ENCODE data around the gene TBCB. TPM values are rescaled to one million over a fixed set of nuclear protein-coding genes. Genes with fewer than 3 reads are reported as not detected.

The TBCB gene
- total and polyA plus RNA-seq, 7 experiments from 2014 or later: 72.8 to 174 (median 125) TPM

DNA sequence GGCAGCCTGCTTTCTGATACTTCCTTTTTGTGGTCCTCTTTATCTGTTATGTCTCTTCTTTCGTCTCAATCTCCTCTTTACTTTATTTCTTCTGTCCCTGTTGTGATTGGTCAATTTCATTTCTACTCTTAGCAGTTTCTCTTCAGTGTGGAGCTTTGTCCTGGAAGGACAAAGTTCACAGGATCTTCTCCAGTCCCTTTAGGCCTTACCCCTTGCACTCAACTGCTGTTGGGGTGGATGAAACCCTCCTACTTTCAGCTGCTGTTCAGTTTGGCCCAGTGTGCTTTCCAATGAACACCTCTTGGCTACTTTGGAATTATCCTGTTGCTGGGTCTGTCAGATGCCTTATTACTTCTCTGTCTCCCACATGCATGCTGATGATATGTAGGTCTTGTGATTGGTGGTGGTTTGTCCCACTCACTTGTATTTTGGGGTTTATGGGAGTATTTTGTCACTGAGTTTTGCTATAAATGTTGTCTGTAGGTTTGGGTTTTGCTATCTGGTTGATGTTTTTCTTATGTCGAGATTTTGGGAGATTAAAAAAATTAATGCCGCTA lies 35.8 kb upstream of the TBCB start:
- no peak for ATAC-seq
- Histone ChIP-seq H3K27ac (ENCODE audit: low read depth, low read length) (no peak overlapping the region), H3K27me3 (ENCODE audit: control insufficient read depth in 2 of 2, insufficient read depth in 2 of 2, low read length in 2 of 2) (no peaks in the 10 kb centered on the region), H3K36me3 (ENCODE audit: control insufficient read depth in 2 of 3, insufficient read depth in 3 of 3, low read length in 3 of 3) (no peaks in the 10 kb centered on the region), H3K9me3 (ENCODE audit: control insufficient read depth in 2 of 3, low read length in 3 of 3) (no peaks in the 10 kb centered on the region), H3K4me3 (ENCODE audit: low read length) (no peak overlapping the region), H3K4me1 (ENCODE audit: control insufficient read depth in 2 of 2, insufficient read depth in 2 of 2, low read length in 2 of 2) (no peaks in the 10 kb centered on the region)
- H3K36me3 Mint-ChIP-seq: peaks cover 0 to 29% (median 3%) of the 10 kb centered on the region in 5 donors
- H3K27me3 Mint-ChIP-seq: no peaks in the 10 kb centered on the region
- peak overlapping the region in 2 of 9 donors; percentile 34 to 47 for H3K27ac Mint-ChIP-seq
- DNase-seq: no peak
- no peaks in the 10 kb centered on the region for H3K9me3 Mint-ChIP-seq
- POLR2A ChIA-PET: interaction anchor here (1.0 kb wide), 1 partner anchor 16 kb away, joined by 3 read pairs; no protein-coding TSS in a partner anchor
- intact Hi-C loops (cut with micrococcal nuclease): no loop called here
- H3K4me3 Mint-ChIP-seq: no peak overlapping the region
- CTCF ChIA-PET: no interaction called here
- peaks cover 0 to 2% (median 0%) of the 10 kb centered on the region in 7 donors for H3K4me1 Mint-ChIP-seq

DNA sequence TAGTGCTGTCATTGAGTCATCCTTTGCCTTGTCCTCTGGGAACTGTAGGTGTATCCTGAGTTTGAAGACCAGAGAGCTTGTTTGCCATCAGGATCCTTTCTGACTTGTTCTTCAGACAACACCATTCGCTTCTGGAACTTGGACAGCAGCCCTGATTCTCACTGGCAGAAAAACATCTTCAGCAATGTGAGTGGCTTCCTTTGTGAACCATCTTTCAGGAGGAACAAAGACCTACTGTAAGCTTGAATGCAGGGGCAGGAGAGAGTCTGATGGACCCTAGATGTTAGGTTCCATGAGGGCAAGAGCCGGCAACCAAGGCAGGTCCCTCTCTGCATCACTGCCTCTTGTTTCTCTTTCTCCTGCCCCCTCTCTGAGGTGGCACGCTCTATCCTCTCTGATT lies 33.9 kb upstream of the TBCB start:
- no peaks in the 10 kb centered on the region for H3K27me3 ChIP-seq (ENCODE audit: control insufficient read depth in 2 of 2, insufficient read depth in 2 of 2, low read length in 2 of 2)
- H3K4me1 ChIP-seq (ENCODE audit: control insufficient read depth in 2 of 2, insufficient read depth in 2 of 2, low read length in 2 of 2): no peaks in the 10 kb centered on the region
- no peak overlapping the region for H3K27ac ChIP-seq (ENCODE audit: low read depth, low read length)
- no peaks in the 10 kb centered on the region for H3K9me3 Mint-ChIP-seq
- ChIA-PET CTCF (no interaction called here), POLR2A (no interaction called here)
- peaks cover 0 to 27% (median 3%) of the 10 kb centered on the region in 5 donors for H3K36me3 Mint-ChIP-seq
- no peaks in the 10 kb centered on the region for H3K36me3 ChIP-seq (ENCODE audit: control insufficient read depth in 2 of 3, insufficient read depth in 3 of 3, low read length in 3 of 3)
- DNase-seq (no peak), ATAC-seq (no peak)
- H3K4me1 Mint-ChIP-seq: peaks cover 0 to 2% (median 0%) of the 10 kb centered on the region in 7 donors
- no peak overlapping the region for H3K4me3 ChIP-seq (ENCODE audit: low read length)
- H3K27ac Mint-ChIP-seq: no peak overlapping the region
- H3K9me3 ChIP-seq (ENCODE audit: control insufficient read depth in 2 of 3, low read length in 3 of 3): no peaks in the 10 kb centered on the region
- H3K4me3 Mint-ChIP-seq: no peak overlapping the region
- H3K27me3 Mint-ChIP-seq: no peaks in the 10 kb centered on the region
- intact Hi-C loops (cut with micrococcal nuclease): no loop called here

DNA sequence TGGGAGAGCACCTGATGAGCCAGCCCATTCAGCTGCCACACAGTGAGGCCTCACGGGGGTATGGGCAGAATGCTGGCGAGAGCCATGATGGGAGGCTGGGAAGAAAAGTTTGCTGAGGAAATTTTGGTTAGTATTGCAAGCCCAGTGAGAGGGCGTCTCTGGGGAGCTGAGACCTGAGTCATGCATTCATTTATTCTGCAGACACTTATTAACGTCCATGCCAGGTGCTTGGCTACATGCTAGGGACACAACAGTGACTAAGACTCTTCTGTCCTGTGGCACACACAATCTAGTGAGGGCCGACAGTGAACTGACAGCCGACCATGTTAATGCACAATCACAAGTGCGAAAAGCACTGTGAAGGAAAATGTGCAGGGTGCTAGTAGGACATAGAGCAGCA lies 33.4 kb upstream of the TBCB start:
- POLR2A ChIA-PET: no interaction called here
- no peak overlapping the region for H3K4me3 ChIP-seq (ENCODE audit: low read length)
- peaks cover 0 to 2% (median 0%) of the 10 kb centered on the region in 7 donors for H3K4me1 Mint-ChIP-seq
- H3K36me3 ChIP-seq (ENCODE audit: control insufficient read depth in 2 of 3, insufficient read depth in 3 of 3, low read length in 3 of 3): no peaks in the 10 kb centered on the region
- no peaks in the 10 kb centered on the region for H3K27me3 ChIP-seq (ENCODE audit: control insufficient read depth in 2 of 2, insufficient read depth in 2 of 2, low read length in 2 of 2)
- intact Hi-C loops (cut with micrococcal nuclease): no loop called here
- no peaks in the 10 kb centered on the region for H3K9me3 Mint-ChIP-seq
- H3K27ac ChIP-seq (ENCODE audit: low read depth, low read length): no peak overlapping the region
- CTCF ChIA-PET: no interaction called here
- DNase-seq (no peak), ATAC-seq (no peak)
- peaks cover 0 to 27% (median 3%) of the 10 kb centered on the region in 5 donors for H3K36me3 Mint-ChIP-seq
- H3K27ac Mint-ChIP-seq: peak overlapping the region in 1 of 9 donors; percentile 23
- no peaks in the 10 kb centered on the region for H3K9me3 ChIP-seq (ENCODE audit: control insufficient read depth in 2 of 3, low read length in 3 of 3)
- H3K4me3 Mint-ChIP-seq: no peak overlapping the region
- no peaks in the 10 kb centered on the region for H3K27me3 Mint-ChIP-seq
- no peaks in the 10 kb centered on the region for H3K4me1 ChIP-seq (ENCODE audit: control insufficient read depth in 2 of 2, insufficient read depth in 2 of 2, low read length in 2 of 2)

DNA sequence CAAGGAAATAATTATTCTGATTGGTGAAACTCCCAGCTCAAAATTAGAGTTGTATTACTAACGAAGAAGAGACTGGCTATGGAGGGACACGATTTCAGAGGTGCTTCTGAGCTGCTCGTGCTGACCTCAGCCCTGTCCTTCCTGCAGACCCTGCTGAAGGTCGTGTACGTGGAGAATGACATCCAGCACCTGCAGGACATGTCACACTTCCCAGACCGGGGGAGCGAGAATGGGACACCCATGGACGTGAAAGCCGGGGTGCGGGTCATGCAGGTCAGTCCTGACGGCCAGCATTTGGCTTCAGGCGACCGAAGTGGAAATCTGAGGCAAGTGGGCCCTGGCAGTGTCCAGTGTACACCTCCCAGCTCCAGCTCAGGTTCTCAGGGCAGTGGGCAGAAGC lies 32.4 kb upstream of the TBCB start:
- H3K27ac ChIP-seq (ENCODE audit: low read depth, low read length): no peak overlapping the region
- ChIA-PET CTCF (no interaction called here), POLR2A (no interaction called here)
- H3K27me3 ChIP-seq (ENCODE audit: control insufficient read depth in 2 of 2, insufficient read depth in 2 of 2, low read length in 2 of 2): no peaks in the 10 kb centered on the region
- Mint-ChIP-seq H3K27me3 (no peaks in the 10 kb centered on the region), H3K27ac (no peak overlapping the region), H3K4me3 (no peak overlapping the region), H3K9me3 (no peaks in the 10 kb centered on the region), H3K36me3 (peaks cover 0 to 27% (median 3%) of the 10 kb centered on the region in 5 donors), H3K4me1 (no peaks in the 10 kb centered on the region)
- ATAC-seq (no peak), DNase-seq (no peak)
- H3K4me1 ChIP-seq (ENCODE audit: control insufficient read depth in 2 of 2, insufficient read depth in 2 of 2, low read length in 2 of 2): no peaks in the 10 kb centered on the region
- H3K4me3 ChIP-seq (ENCODE audit: low read length): no peak overlapping the region
- H3K9me3 ChIP-seq (ENCODE audit: control insufficient read depth in 2 of 3, low read length in 3 of 3): no peaks in the 10 kb centered on the region
- intact Hi-C loops (cut with micrococcal nuclease): no loop called here
- H3K36me3 ChIP-seq (ENCODE audit: control insufficient read depth in 2 of 3, insufficient read depth in 3 of 3, low read length in 3 of 3): no peaks in the 10 kb centered on the region

DNA sequence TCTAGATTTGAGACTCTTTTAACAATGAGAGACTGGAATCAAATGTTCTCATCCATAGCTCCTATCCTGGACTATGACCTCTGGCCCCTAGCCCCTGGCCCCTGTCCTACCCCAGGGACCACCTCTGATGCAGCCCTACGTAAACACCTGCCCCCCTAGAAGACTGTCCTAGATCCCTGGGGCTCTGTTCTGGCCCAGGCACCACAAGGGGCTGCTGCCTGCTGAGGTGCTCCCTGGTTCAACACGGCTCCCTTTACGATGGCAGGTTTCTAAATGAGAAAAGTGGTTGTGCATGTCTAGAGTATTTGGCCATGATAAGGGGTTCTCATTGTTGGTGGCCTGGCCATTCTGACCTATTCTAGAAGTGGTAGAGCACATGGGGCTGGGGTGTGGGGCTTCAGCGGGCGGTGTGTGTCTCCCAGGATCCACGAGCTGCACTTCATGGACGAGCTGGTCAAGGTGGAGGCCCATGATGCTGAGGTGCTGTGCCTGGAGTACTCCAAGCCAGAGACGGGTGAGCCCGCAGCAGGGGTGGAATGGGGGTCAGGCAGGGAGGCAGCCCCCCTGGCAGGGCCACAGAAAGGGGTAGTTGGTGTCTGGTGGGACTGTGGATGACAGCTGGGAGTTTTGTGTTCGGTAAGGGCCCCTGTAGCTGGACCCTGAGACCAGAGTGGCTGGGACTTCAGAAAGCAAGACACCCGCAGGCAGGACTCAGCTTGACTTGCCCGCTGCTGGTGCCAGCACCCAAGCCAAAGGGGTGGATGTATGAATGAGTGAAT lies 30.8 kb upstream of the TBCB start:
- ATAC-seq (no peak), DNase-seq (no peak)
- H3K4me1 ChIP-seq (ENCODE audit: control insufficient read depth in 2 of 2, insufficient read depth in 2 of 2, low read length in 2 of 2): no peaks in the 10 kb centered on the region
- CTCF ChIA-PET: interaction anchor here (0.6 kb wide), 1 partner anchor 79 kb away, joined by 6 read pairs; no protein-coding TSS in a partner anchor
- H3K9me3 ChIP-seq (ENCODE audit: control insufficient read depth in 2 of 3, low read length in 3 of 3): no peaks in the 10 kb centered on the region
- H3K4me3 ChIP-seq (ENCODE audit: low read length): no peak overlapping the region
- Mint-ChIP-seq H3K27ac (no peak overlapping the region), H3K9me3 (no peaks in the 10 kb centered on the region), H3K36me3 (peaks cover 0 to 29% (median 1%) of the 10 kb centered on the region in 5 donors), H3K27me3 (no peaks in the 10 kb centered on the region), H3K4me1 (no peaks in the 10 kb centered on the region), H3K4me3 (no peak overlapping the region)
- no peaks in the 10 kb centered on the region for H3K36me3 ChIP-seq (ENCODE audit: control insufficient read depth in 2 of 3, insufficient read depth in 3 of 3, low read length in 3 of 3)
- POLR2A ChIA-PET: no interaction called here
- no peaks in the 10 kb centered on the region for H3K27me3 ChIP-seq (ENCODE audit: control insufficient read depth in 2 of 2, insufficient read depth in 2 of 2, low read length in 2 of 2)
- intact Hi-C loops (cut with micrococcal nuclease): no loop called here
- no peak overlapping the region for H3K27ac ChIP-seq (ENCODE audit: low read depth, low read length)

DNA sequence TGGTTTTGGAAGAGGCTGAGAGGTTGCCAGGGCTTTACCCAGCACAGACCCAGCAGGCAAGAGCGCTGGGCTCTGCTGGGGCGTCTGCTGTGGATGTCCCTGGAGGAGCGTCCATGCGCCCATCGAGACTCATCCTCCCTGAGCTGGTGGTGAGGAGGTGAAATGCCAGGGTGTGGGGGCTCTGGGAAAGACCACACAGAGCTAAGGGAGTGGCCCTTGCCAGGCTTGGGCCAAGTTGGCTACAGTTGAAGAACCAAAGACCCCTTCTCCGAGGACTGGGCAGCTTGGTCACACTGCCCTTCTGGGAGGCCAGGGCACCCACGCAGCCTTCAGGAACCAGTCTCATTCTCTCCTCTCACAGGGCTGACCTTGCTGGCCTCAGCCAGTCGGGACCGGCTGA lies 28.9 kb upstream of the TBCB start:
- H3K4me3 Mint-ChIP-seq: no peak overlapping the region
- Histone ChIP-seq H3K4me3 (ENCODE audit: low read length) (no peak overlapping the region), H3K36me3 (ENCODE audit: control insufficient read depth in 2 of 3, insufficient read depth in 3 of 3, low read length in 3 of 3) (no peaks in the 10 kb centered on the region), H3K27me3 (ENCODE audit: control insufficient read depth in 2 of 2, insufficient read depth in 2 of 2, low read length in 2 of 2) (no peaks in the 10 kb centered on the region), H3K4me1 (ENCODE audit: control insufficient read depth in 2 of 2, insufficient read depth in 2 of 2, low read length in 2 of 2) (no peaks in the 10 kb centered on the region), H3K27ac (ENCODE audit: low read depth, low read length) (no peak overlapping the region), H3K9me3 (ENCODE audit: control insufficient read depth in 2 of 3, low read length in 3 of 3) (no peaks in the 10 kb centered on the region)
- no peak for DNase-seq
- ChIA-PET CTCF (no interaction called here), POLR2A (no interaction called here)
- H3K36me3 Mint-ChIP-seq: peaks cover 0 to 22% (median 0%) of the 10 kb centered on the region in 5 donors
- intact Hi-C loops (cut with micrococcal nuclease): no loop called here
- no peaks in the 10 kb centered on the region for H3K9me3 Mint-ChIP-seq
- H3K27ac Mint-ChIP-seq: peak overlapping the region in 1 of 9 donors; percentile 2
- no peak for ATAC-seq
- no peaks in the 10 kb centered on the region for H3K27me3 Mint-ChIP-seq
- H3K4me1 Mint-ChIP-seq: no peaks in the 10 kb centered on the region

DNA sequence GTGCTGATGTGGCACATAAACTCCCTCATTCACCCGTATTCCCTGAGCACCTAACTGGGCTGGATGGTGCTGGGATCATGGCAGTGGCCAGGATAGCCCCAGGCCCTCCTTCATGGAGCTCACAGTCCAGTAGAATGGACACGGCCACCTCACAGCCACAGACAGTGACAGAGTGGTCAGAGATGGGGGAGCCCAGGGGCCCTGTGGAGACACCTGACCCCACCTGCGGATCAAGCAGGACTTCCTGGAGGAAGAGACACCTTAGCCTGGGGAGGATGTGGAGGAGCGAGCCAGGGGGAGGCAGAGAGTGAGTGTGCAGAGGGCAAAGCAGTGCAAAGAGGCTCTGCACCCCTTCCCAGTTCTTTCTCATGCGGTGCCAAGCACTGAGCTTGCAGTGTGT lies 25.4 kb upstream of the TBCB start:
- Histone ChIP-seq H3K4me3 (ENCODE audit: low read length) (no peak overlapping the region), H3K9me3 (ENCODE audit: control insufficient read depth in 2 of 3, low read length in 3 of 3) (no peaks in the 10 kb centered on the region), H3K27ac (ENCODE audit: low read depth, low read length) (no peak overlapping the region), H3K36me3 (ENCODE audit: control insufficient read depth in 2 of 3, insufficient read depth in 3 of 3, low read length in 3 of 3) (no peaks in the 10 kb centered on the region), H3K27me3 (ENCODE audit: control insufficient read depth in 2 of 2, insufficient read depth in 2 of 2, low read length in 2 of 2) (no peaks in the 10 kb centered on the region), H3K4me1 (ENCODE audit: control insufficient read depth in 2 of 2, insufficient read depth in 2 of 2, low read length in 2 of 2) (no peaks in the 10 kb centered on the region)
- Mint-ChIP-seq H3K36me3 (peaks cover 0 to 16% (median 0%) of the 10 kb centered on the region in 5 donors), H3K27ac (no peak overlapping the region), H3K9me3 (no peaks in the 10 kb centered on the region), H3K4me1 (peaks cover 0 to 14% (median 8%) of the 10 kb centered on the region in 7 donors), H3K4me3 (no peak overlapping the region), H3K27me3 (no peaks in the 10 kb centered on the region)
- intact Hi-C loops (cut with micrococcal nuclease): no loop called here
- CTCF ChIA-PET: no interaction called here
- ATAC-seq (no peak), DNase-seq (no peak)
- POLR2A ChIA-PET: no interaction called here

All from naive thymus-derived CD4-positive, alpha-beta T cell (primary cell).